Natural killer cell (primary cell): Measurements from ENCODE around the gene SNAP47. TPM values are rescaled to one million over a fixed set of nuclear protein-coding genes. Genes with fewer than 3 reads are reported as not detected.

Source experiments
- ATAC-seq, 3 donors: fragments of 150-1000 bp in 2 of 3; fragments of 200-7000 bp in 1 of 3; cut with Tn5 transposase; 1 replicate in 1 of 3; 2 replicates in 2 of 3; pipeline ENCODE4 v1.10.0; 2021; ENCODE audit warnings: mild to moderate bottlenecking in 2 of 3, moderate library complexity in 2 of 3
- DNase-seq, 2 donors: peaks; one replicate each; pipeline versions ENCODE4 v3.0.0 to v3.0.0-alpha.2; 2013 to 2021; ENCODE audit warnings: mixed read lengths in 1 of 2
- H3K27ac ChIP-seq: one replicate; pipeline ENCODE4 v1.5.1; 2013; ENCODE audit warnings: mild to moderate bottlenecking, low read length
- H3K27me3 ChIP-seq: one replicate; pipeline ENCODE4 v1.6.1; 2013; ENCODE audit warnings: low read length; ENCODE audit not compliant: control insufficient read depth, insufficient read depth
- H3K36me3 ChIP-seq: one replicate; pipeline ENCODE4 v1.6.1; 2013; ENCODE audit warnings: low read length; ENCODE audit not compliant: control insufficient read depth, insufficient read depth
- H3K4me1 ChIP-seq: one replicate; pipeline ENCODE4 v1.6.1; 2013; ENCODE audit warnings: low read length; ENCODE audit not compliant: control insufficient read depth, insufficient read depth
- H3K4me3 ChIP-seq: one replicate; pipeline ENCODE4 v1.5.1; 2013; ENCODE audit warnings: low read length
- H3K9me3 ChIP-seq: one replicate; pipeline ENCODE4 v1.6.1; 2013; ENCODE audit warnings: low read length; ENCODE audit not compliant: control insufficient read depth, insufficient read depth
- H3K27ac Mint-ChIP-seq, 2 donors: one replicate each; pipeline ENCODE4 v1.8.0; 2022; ENCODE audit warnings: mild to moderate bottlenecking in 2 of 2, mixed read lengths in 2 of 2, moderate library complexity in 1 of 2
- H3K27me3 Mint-ChIP-seq, 2 donors: one replicate each; pipeline ENCODE4 v1.8.0; 2022; ENCODE audit warnings: low read depth in 2 of 2, mixed read lengths in 2 of 2
- H3K36me3 Mint-ChIP-seq: one replicate; pipeline ENCODE4 v1.8.0; 2022; ENCODE audit warnings: mixed read lengths
- H3K4me1 Mint-ChIP-seq, 2 donors: one replicate each; pipeline ENCODE4 v1.8.0; 2022; ENCODE audit warnings: mixed read lengths in 2 of 2
- H3K4me3 Mint-ChIP-seq: one replicate; pipeline ENCODE4 v1.8.0; 2022; ENCODE audit warnings: mild to moderate bottlenecking, moderate library complexity, mixed read lengths
- H3K9me3 Mint-ChIP-seq, 2 donors: one replicate each; pipeline ENCODE4 v1.8.0; 2022; ENCODE audit warnings: mixed read lengths in 2 of 2
- whole genome bisulfite sequencing: methylation state at CpG from one replicate; pipeline ENCODE4 v1.1.7; 2013; ENCODE audit warnings: missing lambda C conversion rate; ENCODE audit not compliant: insufficient coverage; 5-methylcytosine and 5-hydroxymethylcytosine counted together
- intact Hi-C: fragments of 100-400 bp; cut with micrococcal nuclease; formaldehyde crosslinking; loops from one replicate; pipeline ENCODE4 v1.14.2; 2022
- total RNA-seq, 4 donors: library from RNA; stranded (reverse); fragments of 120-200 nt in 1 of 4; gene quantifications; one replicate each; pipeline versions ENCODE4 v1.2.3 to v1.2.4, GENCODE V29; 2013 to 2022
- TF ChIP-seq, protein P1 (sequence below): fragments of 200-600 bp; IDR thresholded peaks from one replicate; pipeline ENCODE4 v1.8.0; 2022; ENCODE audit warnings: antibody characterized with exemption

Gene SNAP47
- total RNA-seq, 3 donors from 2014 or later (not counting 1 experiment from before 2014, with no cell fraction given), result 19.0 to 24.2 (median 23.1) TPM

DNA sequence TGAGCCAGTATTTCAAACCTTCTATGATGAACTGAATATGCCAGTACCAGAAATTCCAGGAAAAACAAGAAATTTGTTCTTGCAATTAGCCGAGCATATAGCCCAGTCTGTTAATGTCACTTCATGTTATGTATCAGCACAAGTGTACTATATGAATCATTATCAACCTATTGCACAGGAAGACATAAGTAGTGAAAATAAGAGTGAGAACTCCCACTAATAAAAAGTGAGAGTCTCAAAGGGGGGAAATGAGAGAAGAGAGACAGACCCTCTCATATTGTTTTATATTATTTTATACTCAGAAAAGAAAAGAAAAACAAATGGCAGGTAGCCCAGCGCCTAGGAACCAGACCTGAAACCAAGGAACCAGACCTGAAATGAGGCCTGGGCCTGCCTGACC lies 16.3 kb upstream of the SNAP47 start:
- H3K4me3 ChIP-seq, result no peak overlapping the region
- H3K27ac ChIP-seq, result no peak overlapping the region
- H3K36me3 ChIP-seq, result no peaks in the 10 kb centered on the region
- no peak overlapping the region for H3K27ac Mint-ChIP-seq
- 88% methylated on average over 2 of the region's 2 CpGs for WGBS
- no peaks in the 10 kb centered on the region for H3K27me3 ChIP-seq
- ATAC-seq (no peak), DNase-seq (no peak)
- peaks cover 39% of the 10 kb centered on the region for H3K9me3 ChIP-seq
- no peaks in the 10 kb centered on the region for H3K4me1 Mint-ChIP-seq
- H3K9me3 Mint-ChIP-seq, result peaks cover 20 to 33% of the 10 kb centered on the region in 2 donors
- H3K4me1 ChIP-seq, result no peaks in the 10 kb centered on the region
- H3K4me3 Mint-ChIP-seq, result no peak overlapping the region
- intact Hi-C loops, result no loop called here
- peaks cover 58% of the 10 kb centered on the region for H3K36me3 Mint-ChIP-seq
- peaks cover 7 to 15% of the 10 kb centered on the region in 2 donors for H3K27me3 Mint-ChIP-seq
- TF ChIP-seq, protein P1, sequence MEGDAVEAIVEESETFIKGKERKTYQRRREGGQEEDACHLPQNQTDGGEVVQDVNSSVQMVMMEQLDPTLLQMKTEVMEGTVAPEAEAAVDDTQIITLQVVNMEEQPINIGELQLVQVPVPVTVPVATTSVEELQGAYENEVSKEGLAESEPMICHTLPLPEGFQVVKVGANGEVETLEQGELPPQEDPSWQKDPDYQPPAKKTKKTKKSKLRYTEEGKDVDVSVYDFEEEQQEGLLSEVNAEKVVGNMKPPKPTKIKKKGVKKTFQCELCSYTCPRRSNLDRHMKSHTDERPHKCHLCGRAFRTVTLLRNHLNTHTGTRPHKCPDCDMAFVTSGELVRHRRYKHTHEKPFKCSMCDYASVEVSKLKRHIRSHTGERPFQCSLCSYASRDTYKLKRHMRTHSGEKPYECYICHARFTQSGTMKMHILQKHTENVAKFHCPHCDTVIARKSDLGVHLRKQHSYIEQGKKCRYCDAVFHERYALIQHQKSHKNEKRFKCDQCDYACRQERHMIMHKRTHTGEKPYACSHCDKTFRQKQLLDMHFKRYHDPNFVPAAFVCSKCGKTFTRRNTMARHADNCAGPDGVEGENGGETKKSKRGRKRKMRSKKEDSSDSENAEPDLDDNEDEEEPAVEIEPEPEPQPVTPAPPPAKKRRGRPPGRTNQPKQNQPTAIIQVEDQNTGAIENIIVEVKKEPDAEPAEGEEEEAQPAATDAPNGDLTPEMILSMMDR, result no peak

DNA sequence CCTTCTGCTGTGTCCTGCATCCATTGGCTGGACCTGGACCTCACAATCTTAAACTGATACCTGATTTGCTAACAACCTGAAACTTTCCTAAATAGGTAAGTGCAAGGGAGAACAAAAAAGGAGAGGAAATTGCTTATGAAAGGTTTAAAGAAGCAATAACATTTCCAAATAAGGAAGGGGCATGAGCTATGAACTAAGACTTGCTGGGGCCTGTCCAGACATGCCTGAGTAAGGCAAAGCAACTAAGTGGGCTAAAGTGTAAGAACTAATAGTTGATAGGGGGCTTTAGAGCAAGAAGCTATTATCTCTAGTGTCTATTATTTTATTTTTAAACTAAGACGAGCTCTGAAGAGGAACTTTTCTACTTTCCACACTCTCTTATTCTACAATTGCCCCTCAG lies 11.8 kb upstream of the SNAP47 start:
- DNase-seq, result no peak
- peaks cover 14 to 20% of the 10 kb centered on the region in 2 donors for H3K27me3 Mint-ChIP-seq
- peaks cover 37% of the 10 kb centered on the region for H3K9me3 ChIP-seq
- peaks cover 47% of the 10 kb centered on the region for H3K36me3 Mint-ChIP-seq
- H3K36me3 ChIP-seq, result no peaks in the 10 kb centered on the region
- 100% methylated on average over 1 of the region's 1 CpG for WGBS
- H3K4me3 Mint-ChIP-seq, result no peak overlapping the region
- no peak overlapping the region for H3K4me3 ChIP-seq
- ATAC-seq, result no peak
- H3K27ac Mint-ChIP-seq, result no peak overlapping the region
- intact Hi-C loops, result no loop called here
- H3K27ac ChIP-seq, result no peak overlapping the region
- TF ChIP-seq, protein P1, result no peak
- peaks cover 10% of the 10 kb centered on the region for H3K4me1 ChIP-seq
- H3K27me3 ChIP-seq, result no peaks in the 10 kb centered on the region
- peaks cover 14 to 19% of the 10 kb centered on the region in 2 donors for H3K9me3 Mint-ChIP-seq
- H3K4me1 Mint-ChIP-seq, result peaks cover 5 to 7% of the 10 kb centered on the region in 2 donors

DNA sequence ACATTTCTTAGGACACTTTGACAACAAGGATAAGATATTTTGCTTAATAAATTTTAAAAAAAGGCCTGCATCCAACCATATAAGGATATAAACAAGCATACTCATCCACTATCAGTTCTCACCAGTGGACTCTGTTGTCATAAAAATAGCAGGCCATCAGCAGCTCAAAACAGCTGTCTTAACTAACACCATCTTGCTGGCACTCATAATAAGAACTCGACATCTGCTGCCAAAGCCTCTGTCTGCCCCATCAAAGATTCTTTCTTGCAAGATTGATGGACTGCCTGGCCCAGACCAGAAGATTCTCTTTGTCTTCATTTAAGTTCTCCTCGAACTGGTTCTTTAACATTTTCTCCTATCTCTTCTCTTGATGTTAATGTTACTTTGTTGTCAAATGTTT lies 10.2 kb upstream of the SNAP47 start:
- H3K27ac ChIP-seq, result no peak overlapping the region
- ATAC-seq (no peak), DNase-seq (no peak)
- no peaks in the 10 kb centered on the region for H3K36me3 ChIP-seq
- peaks cover 31% of the 10 kb centered on the region for H3K36me3 Mint-ChIP-seq
- TF ChIP-seq, protein P1, result no peak
- intact Hi-C loops, result no loop called here
- 71% methylated on average over 2 of the region's 2 CpGs for WGBS
- peaks cover 14 to 18% of the 10 kb centered on the region in 2 donors for H3K27me3 Mint-ChIP-seq
- peaks cover 5 to 17% of the 10 kb centered on the region in 2 donors for H3K4me1 Mint-ChIP-seq
- H3K9me3 ChIP-seq, result peaks cover 27% of the 10 kb centered on the region
- peaks cover 9 to 12% of the 10 kb centered on the region in 2 donors for H3K9me3 Mint-ChIP-seq
- H3K4me1 ChIP-seq, result peaks cover 21% of the 10 kb centered on the region
- H3K27me3 ChIP-seq, result no peaks in the 10 kb centered on the region
- H3K4me3 Mint-ChIP-seq, result no peak overlapping the region
- H3K4me3 ChIP-seq, result no peak overlapping the region
- no peak overlapping the region for H3K27ac Mint-ChIP-seq

DNA sequence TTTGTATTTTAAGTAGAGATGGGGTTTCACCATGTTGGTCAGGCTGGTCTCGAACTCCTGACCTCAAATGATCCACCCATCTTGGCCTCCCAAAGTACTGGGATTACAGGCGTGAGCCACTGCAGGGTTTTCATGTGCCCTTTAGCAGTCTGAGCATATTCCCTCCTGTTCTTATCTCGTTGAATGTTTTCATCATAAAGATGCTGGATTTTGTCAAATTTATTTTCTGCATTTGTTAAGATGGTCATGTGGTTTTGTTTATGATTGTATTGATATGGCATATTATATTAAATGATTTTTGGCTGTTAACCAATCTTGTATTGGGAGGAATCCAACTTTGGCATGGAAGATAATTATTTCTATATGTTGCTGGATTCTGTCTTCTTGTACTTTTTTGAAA lies 8.9 kb upstream of the SNAP47 start:
- TF ChIP-seq, protein P1, result no peak
- no peak for ATAC-seq
- H3K36me3 Mint-ChIP-seq, result peaks cover 19% of the 10 kb centered on the region
- H3K27ac ChIP-seq, result no peak overlapping the region
- no peaks in the 10 kb centered on the region for H3K36me3 ChIP-seq
- no peak overlapping the region for H3K4me3 ChIP-seq
- H3K27ac Mint-ChIP-seq, result no peak overlapping the region
- no peaks in the 10 kb centered on the region for H3K27me3 ChIP-seq
- DNase-seq, result no peak
- H3K27me3 Mint-ChIP-seq, result peaks cover 14 to 18% of the 10 kb centered on the region in 2 donors
- peaks cover 14% of the 10 kb centered on the region for H3K9me3 ChIP-seq
- peaks cover 21% of the 10 kb centered on the region for H3K4me1 ChIP-seq
- H3K9me3 Mint-ChIP-seq, result peaks cover 6% of the 10 kb centered on the region in 2 donors
- intact Hi-C loops, result no loop called here
- no peak overlapping the region for H3K4me3 Mint-ChIP-seq
- WGBS, result 89% methylated on average over 3 of the region's 3 CpGs
- H3K4me1 Mint-ChIP-seq, result peaks cover 5 to 17% of the 10 kb centered on the region in 2 donors
